GM10266 (cell line): ENCODE results near the gene PITPNM1.
"Not testable (repeated sequence)": the region's sequence is repeated elsewhere in the genome, so short reads cannot be mapped to it uniquely, and the experiment has no call there.

ENCODE experiments used
- DNase-seq: peaks from one replicate; pipeline ENCODE4 v3.0.0; 2012; ENCODE audit errors: extremely low spot score
- TF ChIP-seq, protein P1 (sequence below): IDR thresholded peaks from 2 replicates; pipeline ENCODE4 v1.5.1; 2012; ENCODE audit warnings: mild to moderate bottlenecking, low read depth; ENCODE audit not compliant: control insufficient read depth, insufficient read depth; ENCODE audit errors: missing control alignments

PITPNM1 gene

DNA sequence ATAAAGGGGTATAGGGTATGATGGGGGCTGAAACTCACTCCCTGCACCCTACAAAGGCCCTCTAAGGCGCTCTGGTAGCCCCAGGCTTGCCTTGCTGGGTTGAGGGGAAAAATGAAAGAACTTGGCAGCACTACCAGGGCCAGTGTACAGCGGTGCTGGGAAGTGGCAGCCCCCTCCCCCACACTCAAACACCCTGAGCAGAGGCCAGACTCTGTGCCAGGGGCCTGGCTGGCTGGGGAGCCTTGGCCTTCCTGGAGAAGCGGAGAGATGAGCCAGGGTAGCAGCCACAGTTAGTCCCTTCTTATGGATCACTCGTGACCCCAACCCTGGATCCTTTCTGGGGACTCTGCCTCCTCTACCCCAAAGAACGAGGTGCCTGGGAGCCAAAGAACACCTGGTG lies 38.8 kb downstream of the PITPNM1 start:
- TF ChIP-seq, protein P1, sequence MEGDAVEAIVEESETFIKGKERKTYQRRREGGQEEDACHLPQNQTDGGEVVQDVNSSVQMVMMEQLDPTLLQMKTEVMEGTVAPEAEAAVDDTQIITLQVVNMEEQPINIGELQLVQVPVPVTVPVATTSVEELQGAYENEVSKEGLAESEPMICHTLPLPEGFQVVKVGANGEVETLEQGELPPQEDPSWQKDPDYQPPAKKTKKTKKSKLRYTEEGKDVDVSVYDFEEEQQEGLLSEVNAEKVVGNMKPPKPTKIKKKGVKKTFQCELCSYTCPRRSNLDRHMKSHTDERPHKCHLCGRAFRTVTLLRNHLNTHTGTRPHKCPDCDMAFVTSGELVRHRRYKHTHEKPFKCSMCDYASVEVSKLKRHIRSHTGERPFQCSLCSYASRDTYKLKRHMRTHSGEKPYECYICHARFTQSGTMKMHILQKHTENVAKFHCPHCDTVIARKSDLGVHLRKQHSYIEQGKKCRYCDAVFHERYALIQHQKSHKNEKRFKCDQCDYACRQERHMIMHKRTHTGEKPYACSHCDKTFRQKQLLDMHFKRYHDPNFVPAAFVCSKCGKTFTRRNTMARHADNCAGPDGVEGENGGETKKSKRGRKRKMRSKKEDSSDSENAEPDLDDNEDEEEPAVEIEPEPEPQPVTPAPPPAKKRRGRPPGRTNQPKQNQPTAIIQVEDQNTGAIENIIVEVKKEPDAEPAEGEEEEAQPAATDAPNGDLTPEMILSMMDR, result no peak
- no peak for DNase-seq

DNA sequence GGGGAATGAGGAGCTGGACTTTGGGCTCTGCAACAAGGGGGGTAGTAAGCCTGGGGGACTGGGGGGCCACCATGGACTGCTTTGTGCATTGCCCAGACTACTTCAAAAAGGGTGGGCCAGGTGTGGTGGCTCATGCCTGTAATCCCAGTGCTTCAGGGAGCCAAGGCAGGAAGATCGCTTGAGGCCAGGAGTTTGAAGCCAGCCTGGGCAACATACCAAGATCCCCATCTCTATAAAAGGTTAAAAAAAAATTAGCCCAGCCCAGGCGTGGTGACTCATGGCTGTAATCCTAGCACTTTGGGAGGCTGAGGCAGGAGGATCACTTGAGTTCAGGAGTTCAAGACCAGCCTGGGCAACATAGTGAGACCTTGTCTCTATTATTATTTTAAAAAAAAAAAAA lies 39.6 kb downstream of the PITPNM1 start:
- not testable (repeated sequence) for DNase-seq

DNA sequence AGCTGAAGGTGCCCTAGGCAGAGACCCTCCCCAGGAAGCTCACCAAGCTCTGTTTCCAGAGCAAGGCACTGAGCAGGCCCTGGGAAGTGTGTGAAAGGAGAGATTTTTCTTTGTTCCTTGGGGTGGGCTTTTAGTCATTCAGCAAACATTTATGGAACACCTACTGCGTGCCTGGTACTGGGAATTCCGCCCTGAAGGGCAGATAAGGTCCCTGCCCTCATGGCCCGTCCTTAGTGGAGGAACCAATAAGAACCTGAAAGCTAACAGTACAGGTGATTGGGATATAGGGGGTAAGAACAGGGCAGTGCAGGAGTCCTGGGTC lies 40.0 kb downstream of the PITPNM1 start:
- TF ChIP-seq, protein P1, result no peak
- no peak for DNase-seq

DNA sequence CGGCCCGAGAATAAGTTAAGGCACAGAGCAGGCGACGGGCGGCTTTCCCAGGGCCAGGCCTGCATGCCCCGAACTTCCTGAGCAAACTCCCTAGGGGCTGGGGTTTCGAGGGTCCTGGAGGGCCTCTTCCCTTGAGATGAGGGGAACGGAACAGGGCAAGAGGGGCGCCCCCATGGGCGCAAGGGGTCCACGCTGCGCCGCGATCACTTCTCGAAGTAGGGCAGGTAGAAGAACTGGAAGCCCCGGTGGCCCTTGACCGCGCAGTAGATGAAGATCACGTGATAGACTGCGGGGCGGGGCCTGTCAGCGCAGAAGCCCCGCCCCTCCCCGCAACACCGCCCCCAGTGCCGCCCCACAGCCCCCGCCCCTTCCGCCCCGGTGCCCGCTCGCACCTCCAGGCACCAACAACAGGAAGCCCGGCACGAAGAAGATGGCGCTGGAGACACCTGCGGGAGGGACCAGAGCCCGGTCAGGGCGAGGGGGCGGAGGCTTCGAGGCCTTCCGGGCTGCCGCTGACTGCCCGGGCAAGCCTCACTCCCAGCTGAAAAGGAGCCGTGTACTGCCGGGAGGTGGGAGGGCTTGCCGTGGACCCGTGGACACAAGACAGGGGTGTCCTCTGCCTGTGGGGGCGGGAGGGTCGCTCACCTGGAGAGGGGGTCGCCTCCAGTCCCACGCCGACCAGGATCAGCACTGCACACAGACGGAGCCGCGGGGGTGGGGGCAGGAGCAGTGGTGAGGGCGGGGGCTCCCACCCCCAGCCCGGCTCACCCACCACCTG lies 40.6 kb downstream of the PITPNM1 start:
- DNase-seq, result peak; percentile 96
- TF ChIP-seq, protein P1, result no peak

DNA sequence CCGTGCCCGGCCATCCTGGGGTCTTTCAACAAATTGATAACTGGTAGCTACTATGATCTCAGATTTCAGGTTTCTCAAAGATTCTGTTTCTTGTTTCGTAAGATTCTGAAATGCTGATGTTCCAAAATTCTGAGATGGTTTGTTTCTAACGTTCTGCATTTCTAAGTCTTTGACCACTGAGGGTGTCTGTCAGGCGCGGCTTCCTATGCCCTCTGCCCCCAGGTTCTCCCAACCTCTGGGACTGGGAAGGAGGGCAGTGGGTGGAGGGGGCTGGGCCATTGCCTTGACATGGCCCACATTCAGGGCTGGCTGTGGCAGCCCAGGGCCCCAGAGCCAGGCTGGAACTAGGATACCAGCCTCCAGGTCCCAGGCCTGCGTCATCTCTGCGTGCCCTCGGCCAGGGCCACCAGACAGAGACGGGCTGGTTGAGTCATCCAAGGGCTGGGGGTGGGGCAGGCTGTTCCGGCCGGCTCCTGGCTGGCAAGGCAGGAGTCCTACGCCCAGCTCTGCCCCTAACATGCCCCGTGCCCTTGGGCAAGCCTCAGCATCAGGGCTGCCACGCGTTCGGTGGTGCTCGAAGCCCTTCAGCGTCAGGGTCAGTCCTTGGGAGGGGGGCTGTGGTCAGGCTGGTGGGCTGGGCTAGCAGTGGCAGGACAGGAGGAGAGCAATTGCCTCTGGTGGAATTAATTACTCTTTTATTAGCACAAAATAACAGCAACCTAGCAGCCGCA lies 41.3 kb downstream of the PITPNM1 start:
- TF ChIP-seq, protein P1, result no peak
- no peak for DNase-seq

DNA sequence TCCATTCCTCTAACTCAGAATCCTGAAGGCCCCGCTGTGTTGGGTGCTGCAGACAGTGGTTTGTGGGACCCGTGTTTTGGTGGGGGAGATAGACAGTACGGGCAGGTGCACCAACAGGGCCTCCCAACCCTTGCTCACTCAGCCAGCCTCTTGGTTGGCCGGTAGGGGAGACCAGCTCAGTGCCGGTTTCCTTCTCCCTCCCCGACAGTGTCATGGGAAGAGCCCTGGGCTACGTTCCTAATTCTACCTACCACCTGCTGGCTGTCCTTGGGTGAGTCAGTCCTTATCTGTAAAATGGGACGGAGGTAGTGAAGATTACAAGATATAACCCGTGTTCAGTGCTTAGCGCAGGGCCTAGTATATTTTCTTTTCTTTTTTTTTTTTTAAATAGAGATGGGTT lies 42.0 kb downstream of the PITPNM1 start:
- TF ChIP-seq, protein P1, result no peak
- DNase-seq, result no peak

DNA sequence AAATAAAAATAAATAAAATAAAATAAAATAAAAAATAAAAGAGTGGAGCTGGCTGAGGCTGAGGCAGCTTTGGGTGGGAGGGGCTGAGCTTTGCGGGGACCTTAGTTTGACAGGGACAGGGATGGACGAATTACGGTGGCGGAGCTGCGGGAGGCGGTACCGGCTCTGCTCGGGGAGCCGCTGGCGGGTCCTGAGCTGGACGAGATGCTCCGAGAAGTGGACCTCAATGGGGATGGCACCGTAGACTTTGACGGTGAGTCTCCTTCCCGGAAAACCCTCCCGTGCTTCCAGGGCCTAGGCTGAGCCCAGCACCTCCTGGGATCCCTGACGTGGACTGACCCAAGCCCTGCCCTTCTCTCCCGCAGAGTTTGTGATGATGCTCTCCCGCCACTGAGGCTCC lies 46.9 kb downstream of the PITPNM1 start:
- TF ChIP-seq, protein P1, result no peak
- no peak for DNase-seq

DNA sequence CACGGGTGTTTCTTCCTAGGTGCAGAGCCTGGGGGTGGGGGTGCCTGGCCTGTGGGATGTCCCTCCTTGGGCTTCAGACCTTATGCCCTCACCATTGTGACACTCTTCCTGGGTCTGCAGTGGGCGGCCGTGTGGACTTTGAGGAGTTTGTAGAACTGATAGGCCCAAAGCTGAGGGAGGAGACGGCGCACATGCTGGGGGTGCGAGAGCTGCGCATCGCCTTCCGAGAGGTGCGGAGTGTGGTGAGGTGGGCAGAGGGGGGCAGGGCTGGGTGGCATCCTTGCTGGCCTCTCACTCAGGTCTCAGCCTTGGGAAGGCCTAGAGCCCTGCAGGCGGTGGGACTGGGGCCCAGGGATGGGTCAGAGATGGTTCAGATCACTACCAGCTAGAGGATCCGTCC lies 47.7 kb downstream of the PITPNM1 start:
- TF ChIP-seq, protein P1, result no peak
- DNase-seq, result no peak
